Activated CD4-positive, CD25-positive, alpha-beta regulatory T cell treated with anti-CD3 and anti-CD28 coated beads, Interleukin-2, amount 50 U/mL, for 24 hours (primary cell): ENCODE results near the gene ZNF615.
"Not testable (repeated sequence)": the region's sequence is repeated elsewhere in the genome, so short reads cannot be mapped to it uniquely, and the experiment has no call there.

ENCODE experiments used
- ATAC-seq, 2 donors: fragments of 150-1000 bp; cut with Tn5 transposase; one replicate each; pipeline ENCODE4 v1.10.0; 2021; ENCODE audit warnings: mild to moderate bottlenecking in 1 of 2, moderate library complexity in 1 of 2

Gene ZNF615

GRCh38 chr19:51980116-51980736 is 27.8 kb downstream of the ZNF615 start:
- no peak for ATAC-seq

DNA sequence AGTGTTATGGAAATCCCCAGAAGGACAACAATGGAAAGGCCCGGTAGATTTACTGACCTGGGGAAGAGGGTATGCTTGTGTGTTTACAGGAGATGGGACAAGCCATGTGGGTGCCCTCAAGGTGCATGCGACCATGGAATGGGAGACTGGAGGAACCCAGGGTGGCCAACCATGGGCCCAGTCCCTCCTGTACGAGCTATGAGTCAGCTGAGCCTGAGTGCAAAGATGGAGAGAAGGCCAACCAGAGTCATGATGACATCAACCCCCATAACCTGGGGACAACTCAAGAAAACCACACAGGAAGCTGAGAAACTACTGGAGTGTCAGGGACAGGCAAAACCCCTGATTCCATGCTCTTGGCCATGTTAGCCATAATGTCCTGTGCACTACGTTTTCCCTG is 29.1 kb downstream of the ZNF615 start:
- ATAC-seq, result no peak

- no peak for ATAC-seq
These were observed 30.7 kb downstream of the ZNF615 start for GRCh38 chr19:51977346-51977745.

DNA sequence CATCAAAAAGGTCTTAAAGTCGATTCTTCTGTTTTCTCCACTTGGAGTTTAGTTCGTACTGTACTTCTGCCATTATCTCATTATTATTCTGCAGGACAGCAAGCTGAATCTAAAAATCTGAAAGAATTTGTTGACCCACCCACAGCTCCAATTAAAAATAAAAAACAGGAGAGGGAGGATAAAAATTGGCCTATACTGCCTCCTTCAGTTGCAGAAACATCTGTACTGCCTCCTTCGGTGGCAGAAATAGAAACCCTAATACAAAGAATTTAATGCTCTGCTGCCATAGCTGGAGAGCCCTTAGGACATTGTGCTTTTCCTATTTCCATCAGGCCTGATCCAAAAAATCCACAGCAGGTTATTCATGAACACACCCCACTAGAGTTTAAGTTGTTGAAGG is 31.2 kb downstream of the ZNF615 start:
- no peak for ATAC-seq

DNA sequence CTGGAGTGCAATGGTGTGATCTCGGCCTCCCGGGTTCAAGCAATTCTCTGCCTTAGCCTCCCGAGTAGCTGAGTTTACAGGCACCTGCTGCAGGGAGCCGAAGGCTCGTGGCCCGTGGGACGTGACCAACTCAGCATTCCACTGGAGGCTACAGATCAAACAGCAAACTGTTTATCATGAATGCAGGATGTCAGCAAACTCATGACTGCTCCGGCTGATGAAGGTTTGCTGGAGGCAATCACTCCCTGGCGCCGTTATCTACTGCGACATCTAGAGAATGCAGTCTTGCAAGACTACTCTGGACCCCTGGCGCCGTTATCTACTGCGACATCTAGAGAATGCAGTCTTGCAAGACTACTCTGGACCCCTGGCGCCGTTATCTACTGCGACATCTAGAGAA is 32.2 kb downstream of the ZNF615 start:
- ATAC-seq, result not testable (repeated sequence)

DNA sequence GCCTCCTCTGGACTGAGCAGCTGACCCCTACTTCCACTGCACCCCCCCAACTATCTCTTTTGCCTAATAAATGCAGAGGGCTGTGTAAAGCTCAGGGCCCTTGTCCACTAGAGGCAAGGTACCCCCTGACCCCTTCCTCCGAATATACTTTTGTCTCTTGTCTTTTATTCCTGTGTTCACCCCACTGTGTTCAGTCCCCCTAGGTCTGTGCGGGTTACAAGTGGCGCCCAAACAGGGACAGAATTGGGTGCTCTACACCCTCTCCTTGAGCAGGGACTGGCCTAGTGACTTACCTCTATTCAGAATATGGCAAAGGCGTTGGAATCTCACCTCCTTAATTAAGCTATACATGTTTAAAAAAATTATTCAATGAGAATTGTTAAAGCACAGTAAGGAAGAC is 36.4 kb downstream of the ZNF615 start:
- no peak for ATAC-seq

DNA sequence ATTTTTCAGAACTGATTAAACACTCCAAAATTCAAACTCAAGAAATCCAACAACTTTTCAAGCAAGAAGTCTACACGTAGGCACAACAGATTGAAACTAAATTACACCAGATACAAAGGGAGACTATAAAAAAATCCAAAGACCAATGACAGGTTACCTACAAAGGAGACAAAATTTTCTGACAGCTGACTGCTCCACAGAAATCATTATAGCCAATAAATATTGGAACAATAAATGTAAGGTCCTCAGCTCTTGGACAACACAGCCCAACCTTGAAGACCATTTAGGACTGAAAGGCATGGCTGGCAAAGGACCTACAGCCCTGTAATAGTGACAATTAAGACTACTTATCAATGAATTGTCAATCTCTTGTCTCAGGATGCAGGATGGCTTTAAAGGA is 37.3 kb downstream of the ZNF615 start:
- ATAC-seq, result no peak

DNA sequence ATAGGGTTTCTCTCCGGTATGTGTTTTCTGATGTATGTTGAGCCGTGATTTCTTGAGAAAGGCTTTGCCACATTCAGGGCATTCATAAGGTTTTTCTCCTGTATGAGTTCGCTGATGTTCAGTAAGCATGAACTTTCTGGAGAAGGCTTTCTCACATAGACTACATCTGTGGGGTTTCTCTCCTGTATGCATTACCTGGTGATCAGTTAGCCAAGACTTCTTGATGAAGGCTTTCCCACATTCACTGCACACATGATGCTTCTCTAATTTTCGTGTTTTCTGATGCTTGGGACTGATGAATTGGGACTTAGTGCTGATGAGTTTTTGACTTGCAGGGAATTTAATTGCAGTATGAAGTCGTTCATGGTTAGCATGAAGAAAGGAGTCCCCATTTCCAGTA is 42.4 kb downstream of the ZNF615 start:
- ATAC-seq, result no peak

GRCh38 chr19:51960621-51961233 is 47.3 kb downstream of the ZNF615 start:
- not testable (repeated sequence) for ATAC-seq

DNA sequence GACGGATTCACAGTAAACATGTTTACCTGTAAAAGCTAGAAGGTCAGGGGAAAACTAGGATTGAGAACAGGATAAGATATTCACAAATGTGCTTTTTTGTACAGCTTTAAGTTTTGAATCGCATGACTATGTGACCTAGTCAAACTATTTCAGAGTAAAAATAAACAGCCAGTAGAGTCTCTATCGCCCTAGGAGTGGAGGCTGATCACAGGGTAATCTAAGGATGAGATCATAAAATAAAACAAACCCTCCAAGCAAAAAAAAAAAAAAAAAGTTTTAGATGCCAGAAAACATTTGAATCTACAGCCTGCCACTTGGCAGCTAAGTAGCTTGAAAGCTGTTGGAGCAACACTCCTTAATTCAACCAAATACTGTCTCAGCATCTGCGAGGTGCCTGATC is 48.2 kb downstream of the ZNF615 start:
- ATAC-seq, result no peak

DNA sequence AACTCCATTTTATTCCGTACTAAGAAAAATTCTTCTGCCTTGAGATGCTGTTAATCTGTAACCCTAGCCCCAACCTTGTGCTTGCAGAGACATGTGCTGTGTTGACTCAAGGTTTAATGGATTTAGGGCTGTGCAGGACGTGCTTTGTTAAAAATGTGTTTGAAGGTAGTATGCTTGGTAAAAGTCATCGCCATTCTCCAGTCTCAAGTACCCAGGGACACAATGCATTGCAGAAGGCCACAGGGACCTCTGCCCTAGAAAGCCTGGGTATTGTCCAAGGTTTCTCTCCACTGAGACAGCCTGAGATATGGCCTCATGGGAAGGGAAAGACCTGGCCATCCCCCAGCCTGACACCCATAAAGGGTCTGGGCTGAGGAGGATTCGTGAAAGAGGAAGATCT is 50.2 kb downstream of the ZNF615 start:
- not testable (repeated sequence) for ATAC-seq

GRCh38 chr19:51948975-51949374 is 59.0 kb downstream of the ZNF615 start:
- ATAC-seq, result no peak

DNA sequence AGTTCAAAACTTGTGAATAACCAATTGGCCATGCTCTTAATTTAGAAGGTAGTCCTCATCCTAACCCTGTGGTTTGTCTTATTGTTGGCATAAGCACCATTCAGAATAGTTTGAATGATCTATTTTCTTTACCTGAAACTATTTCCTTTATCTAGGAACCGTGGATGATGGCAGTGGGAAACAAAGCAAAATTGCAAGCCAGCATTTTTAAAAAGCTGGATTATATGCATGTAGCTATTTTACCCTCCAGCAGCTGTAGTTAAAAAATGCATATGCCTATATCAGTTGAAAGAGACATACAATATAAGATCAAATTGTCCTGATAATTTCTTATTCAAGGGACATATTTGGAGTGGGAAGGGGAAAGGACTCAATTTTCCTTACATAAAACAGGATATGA is 61.4 kb downstream of the ZNF615 start:
- no peak for ATAC-seq

DNA sequence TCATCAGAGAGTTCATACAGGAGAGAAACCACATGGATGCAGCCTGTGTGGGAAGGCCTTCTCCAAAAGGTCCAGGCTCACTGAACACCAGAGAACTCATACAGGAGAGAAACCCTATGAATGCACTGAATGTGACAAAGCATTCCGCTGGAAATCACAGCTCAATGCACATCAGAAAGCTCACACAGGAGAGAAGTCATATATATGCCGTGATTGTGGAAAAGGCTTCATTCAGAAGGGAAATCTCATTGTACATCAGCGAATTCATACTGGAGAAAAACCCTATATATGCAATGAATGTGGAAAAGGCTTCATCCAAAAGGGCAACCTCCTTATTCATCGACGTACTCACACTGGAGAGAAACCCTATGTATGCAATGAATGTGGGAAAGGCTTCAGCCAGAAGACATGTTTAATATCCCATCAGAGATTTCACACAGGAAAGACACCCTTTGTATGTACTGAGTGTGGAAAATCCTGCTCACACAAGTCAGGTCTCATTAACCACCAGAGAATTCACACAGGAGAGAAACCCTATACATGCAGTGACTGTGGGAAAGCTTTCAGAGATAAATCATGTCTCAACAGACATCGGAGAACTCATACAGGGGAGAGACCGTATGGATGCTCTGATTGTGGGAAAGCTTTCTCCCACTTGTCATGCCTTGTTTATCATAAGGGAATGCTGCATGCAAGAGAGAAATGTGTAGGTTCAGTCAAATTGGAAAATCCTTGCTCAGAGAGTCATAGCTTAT is 63.0 kb downstream of the ZNF615 start:
- no peak for ATAC-seq
